Activated CD4-positive, alpha-beta T cell treated with anti-CD3 and anti-CD28 coated beads, Interleukin-2, amount 50 U/mL, for 48 hours (primary cell): Measurements from ENCODE around the gene PAX4.

Experiments used
- DNase-seq, 2 experiments: peaks; one replicate each; pipeline ENCODE4 v3.0.0-alpha.2; 2020

Gene PAX4, protein sequence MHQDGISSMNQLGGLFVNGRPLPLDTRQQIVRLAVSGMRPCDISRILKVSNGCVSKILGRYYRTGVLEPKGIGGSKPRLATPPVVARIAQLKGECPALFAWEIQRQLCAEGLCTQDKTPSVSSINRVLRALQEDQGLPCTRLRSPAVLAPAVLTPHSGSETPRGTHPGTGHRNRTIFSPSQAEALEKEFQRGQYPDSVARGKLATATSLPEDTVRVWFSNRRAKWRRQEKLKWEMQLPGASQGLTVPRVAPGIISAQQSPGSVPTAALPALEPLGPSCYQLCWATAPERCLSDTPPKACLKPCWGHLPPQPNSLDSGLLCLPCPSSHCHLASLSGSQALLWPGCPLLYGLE

GRCh38 chr7:127618042-127618441, at the start of gene PAX4:
PAX4 (minus strand) TSS chr7:127618142; CDS start chr7:127615928, 2,214 bp downstream.
- DNase-seq = no peak

GRCh38 chr7:127667017-127667670, 49.2 kb upstream of the PAX4 start:
- no peak for DNase-seq

DNA sequence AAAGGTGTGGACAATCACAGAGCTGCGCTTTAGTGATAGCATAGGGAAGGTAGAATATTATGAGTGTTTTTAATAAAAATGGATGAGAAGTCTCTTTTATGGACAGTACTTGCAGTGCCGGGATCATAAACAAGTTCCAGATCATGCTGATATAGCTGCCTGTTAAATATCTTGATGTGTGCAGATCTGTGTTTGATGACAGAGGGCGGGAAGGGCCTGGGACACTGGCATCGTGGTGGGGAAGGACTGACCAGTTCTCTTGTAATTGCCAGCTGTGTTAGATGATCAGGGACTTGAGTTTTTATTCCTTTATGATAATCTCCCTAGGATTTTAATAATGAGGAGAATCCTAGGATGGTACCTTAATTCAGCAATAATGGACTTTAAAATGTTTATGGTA, 48.7 kb upstream of the PAX4 start:
- no peak for DNase-seq

GRCh38 chr7:127665922-127666321, 48.0 kb upstream of the PAX4 start:
- DNase-seq = no peak

GRCh38 chr7:127658970-127659630, 41.2 kb upstream of the PAX4 start:
- DNase-seq = no peak

DNA sequence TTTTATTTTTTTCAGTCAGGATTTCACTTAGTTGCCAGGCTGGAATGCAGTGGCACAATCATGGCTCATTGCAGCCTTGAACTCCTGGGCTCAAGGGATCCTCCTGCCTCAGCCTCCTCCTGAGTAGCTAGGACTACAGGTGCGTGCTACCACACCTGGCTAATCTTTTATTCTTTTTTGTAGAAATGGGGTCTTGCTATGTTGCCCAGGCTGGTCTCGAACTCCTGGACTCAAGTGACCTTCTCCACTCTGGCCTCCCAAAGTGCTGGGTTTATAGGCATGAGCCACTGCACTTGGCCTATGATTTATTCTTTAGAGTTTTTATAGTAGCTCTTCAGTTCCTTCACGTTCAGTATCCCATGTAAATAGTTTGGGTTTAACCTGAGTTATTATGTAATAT, 39.6 kb upstream of the PAX4 start:
- no peak for DNase-seq

DNA sequence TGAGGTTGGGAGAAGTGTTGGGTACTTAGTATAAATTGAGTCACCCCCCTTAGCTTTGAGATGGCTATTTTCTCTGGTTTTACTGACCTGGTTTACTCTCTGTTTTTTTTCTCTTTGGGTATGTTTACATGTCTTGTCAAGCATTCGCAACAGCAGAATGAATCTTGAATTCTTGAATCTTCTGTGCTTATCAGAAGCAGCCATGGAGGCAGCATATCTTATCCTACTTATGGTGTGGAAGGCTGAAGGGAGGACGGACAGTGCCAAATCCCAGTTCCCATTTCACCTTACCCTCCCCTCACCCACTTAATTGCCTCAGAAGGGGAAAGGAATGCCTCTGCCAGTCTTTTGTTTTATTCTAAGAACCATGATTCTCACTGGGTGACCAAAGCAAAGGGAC, 37.8 kb upstream of the PAX4 start:
- DNase-seq = no peak

GRCh38 chr7:127654404-127655394, 36.8 kb upstream of the PAX4 start:
- peak in 1 of 2 experiments; percentile 4 for DNase-seq

DNA sequence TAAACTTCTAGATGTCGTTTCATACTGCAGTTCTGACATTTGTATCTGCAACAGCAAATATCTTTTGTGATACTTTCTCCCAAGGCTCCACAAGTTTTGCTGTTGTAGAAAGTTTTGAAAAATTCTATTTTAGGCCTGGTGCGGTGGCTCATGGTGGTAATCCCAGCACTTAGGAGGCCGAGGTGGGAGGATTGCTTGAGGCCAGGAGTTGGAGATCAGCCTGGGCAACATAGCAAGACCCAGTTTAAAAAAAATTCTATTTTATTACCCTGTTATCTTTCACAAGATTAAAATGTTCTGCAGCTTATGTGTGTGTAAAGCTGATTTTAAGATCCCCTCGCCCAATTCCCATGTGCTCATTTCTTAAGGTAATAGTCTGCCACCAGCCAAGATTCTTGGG, 35.5 kb upstream of the PAX4 start:
- DNase-seq = no peak

DNA sequence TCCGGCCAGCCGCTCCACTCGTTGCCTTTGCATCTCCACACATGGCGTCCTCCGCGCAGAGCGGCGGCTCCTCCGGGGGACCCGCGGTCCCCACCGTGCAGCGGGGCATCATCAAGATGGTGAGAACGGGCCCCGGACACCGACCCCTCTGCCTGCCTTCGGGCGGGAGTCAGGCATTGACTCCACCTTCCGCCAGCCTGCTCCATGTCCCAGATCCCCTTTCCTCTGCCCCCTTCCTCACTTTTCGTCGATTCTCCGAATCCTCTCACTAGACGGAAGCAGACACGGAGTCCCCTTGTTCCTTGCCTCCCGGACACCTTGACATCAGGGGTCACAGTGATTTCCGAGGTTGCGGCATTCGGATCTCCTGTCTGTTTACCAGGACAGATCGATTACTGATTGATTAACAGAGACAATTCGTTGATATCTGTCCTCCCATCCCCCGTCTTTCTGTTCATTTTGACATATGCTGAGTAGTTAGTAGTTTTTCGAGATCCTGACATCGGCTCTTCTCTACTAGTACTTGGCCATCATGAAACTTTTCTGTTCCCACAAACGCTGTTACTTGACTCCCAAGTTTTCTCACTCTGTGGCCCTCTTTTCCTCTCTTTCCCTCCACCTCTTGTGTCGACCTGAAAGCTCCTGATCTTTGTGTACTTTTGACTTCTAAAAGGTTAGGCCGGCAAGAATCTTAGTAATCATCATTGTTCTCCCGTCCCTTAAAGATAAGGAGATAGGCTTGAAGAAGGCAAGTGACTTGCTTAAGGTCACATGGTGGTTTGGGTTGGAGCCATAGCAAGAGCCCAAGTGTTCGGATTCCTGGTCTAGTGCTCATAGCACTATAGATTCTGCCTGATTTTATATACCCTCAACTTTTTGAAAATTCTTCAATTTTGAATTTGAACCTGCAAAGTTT, 34.6 kb upstream of the PAX4 start:
- DNase-seq = no peak

DNA sequence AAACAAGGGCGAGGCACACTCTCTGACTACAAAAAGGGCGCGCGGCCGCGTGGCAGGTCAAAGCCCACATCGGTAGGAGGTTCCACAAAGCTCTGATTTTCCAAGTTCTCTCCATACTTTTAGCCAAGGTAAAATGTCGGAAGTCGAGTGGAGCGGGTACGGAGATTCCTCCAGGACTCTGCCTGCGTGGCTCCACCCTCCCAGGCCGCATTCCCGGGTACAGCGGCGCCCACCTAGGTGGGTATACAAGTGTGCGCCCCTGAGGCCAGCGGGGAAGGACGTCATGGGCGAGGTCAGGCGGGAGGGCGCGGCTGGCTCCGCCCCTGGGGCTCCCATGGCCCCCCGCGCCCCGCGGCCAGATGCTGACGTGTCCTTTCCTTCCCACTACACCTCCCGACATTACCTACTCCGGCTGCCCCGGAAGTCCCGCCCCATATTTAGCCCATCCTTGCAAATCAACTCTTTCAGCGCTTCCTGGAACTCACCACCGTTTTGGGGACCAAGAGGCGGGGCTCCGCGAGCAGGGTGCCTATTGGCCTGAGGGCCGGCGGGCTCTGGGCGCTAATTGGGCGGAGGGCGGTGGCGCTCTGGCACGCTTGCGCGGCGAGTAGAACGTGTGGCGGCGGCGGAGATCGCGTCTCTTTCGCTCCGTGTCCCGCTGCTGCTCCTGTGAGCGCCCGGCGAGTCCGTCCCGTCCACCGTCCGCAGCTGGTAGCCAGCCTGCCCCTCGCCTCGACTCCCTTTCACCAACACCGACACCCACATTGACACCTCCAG, 33.8 kb upstream of the PAX4 start, which contains the start of gene SND1:
Gene SND1 (plus strand): TSS at position 639 of the 777 bp plus-strand sequence. CDS start 180 bp downstream, outside the sequence.
- peak; percentile 99 for DNase-seq

DNA sequence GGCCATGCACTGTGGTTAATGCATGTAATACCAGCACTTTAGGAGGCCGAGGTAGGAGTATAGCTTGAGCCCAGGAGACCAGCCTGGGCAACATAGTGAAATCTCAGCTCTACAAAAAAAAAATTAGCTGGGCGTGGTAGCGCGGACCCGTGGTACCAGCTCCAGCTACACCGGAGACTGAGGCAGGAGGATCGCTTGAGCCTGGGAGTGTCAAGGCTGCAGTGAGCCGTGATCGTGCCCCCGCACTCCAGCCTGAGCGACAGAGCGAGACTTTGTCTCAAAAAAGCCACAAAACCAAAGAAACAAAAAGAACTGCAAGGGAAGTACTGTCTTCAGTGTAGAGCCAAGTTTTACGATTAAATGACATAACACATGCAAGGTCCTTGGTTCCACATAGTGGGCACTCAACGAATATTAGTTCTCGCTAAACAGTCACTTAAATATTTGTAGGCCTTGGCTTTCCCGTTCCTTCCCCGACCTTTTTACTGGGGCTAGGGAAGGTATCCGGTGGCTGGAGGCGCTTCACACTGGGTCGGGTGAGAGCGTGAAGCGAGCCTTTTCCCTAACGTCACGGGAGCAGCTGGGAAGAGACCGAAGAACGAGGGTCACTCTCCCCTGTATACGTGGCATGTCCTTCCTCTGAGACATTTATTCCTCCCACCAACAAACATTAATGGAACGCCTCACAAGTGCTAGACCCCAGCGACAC, 33.1 kb upstream of the PAX4 start:
- DNase-seq = peak in 1 of 2 experiments; percentile 7

- no peak for DNase-seq
Measured at GRCh38 chr7:127648986-127649385, 31.0 kb upstream of the PAX4 start.

DNA sequence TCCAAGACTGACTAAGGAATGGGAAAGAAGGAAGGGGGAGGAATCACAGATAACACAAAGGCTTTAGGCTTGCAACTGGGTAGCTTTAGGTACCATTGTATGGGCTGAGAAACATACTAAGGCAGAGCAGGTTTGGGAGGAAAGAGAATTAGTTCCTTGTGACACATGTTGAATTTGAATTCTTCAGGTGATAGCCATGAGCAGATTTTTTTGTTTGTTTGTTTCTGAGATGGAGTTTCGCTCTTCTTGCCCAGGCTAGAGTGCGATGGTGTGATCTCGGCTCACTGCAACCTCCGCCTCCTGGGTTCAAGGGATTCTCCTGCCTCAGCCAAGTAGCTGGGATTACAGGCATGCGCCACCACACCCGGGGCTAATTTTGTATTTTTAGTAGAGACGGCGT, 29.7 kb upstream of the PAX4 start:
- DNase-seq = no peak

DNA sequence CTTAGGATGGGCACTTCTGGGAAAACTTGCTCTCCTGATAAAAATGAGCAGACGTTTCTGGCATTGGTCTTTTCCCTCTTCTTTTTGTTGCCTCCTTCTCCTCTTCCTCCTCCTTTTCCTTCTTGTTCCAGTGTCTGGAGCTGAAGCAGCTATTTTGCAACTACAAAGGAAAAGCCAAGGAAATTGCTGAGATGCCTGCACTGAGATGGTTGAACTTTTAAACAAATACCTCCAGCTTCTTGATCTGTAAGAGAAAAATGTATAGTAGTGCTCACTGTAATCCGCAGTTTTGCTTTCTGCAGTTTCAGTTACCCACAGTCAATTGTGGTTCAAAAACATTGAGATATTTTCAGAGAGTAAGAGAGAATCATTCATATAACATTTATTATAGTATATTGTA, 26.5 kb upstream of the PAX4 start:
- DNase-seq = no peak

DNA sequence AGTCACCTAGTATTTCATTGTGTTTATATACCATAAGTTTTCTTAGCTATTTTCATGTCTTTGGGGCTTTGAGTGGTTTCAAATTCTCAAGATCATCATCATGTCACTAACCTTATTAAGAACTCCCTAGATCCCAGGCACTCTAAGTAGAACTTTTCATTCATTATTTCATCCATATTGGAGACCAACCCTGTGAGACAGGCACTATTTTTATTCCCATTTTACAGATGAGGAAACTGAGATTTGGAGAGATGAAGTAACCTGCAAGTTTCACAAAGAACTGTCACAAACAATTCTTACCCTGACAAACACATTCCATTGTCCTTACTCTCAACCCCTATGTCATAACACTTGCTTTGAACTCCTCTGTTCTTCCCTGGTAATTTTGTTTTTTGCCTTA, 20.3 kb upstream of the PAX4 start:
- DNase-seq = no peak

- no peak for DNase-seq
Measured at GRCh38 chr7:127635659-127636285, 17.8 kb upstream of the PAX4 start.

GRCh38 chr7:127632276-127632910, 14.5 kb upstream of the PAX4 start:
- DNase-seq = no peak

DNA sequence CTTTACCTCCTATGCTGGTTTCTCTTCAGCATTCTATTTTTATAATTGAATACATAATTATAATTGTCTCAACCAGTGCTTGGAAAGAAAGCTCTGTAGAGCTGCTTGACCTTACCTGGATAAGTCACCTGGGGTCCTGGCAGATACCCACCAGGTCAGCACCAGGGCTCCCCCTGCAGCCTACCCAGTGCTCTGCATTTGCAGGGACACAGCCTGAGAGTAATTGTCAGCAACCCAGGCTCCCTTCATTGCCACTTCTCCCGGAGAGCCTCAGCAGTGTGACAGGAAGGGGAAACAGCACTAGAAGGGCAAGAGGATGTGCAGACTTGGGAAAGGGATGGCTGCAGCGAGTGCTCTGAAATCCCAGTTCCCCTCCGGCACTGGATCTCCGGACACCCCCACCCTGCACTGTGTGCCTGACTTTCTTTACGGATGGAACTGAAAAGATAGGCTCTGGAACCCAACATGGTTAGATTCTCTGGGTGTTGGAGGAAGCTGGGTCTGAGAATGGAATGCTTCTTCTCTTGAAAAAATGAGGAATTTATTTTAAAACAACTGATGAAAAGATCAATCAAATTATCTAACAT, 11.4 kb upstream of the PAX4 start:
- peak; percentile 34 to 48 for DNase-seq
